Muscle of leg (tissue), 11 donors: ENCODE results near the gene SPN. TPM values are rescaled to one million over a fixed set of nuclear protein-coding genes. Genes with fewer than 3 reads are reported as not detected.

Experiments
- DNase-seq: peaks from one replicate; pipeline ENCODE4 v3.0.0; 2013
- H3K27ac ChIP-seq: one replicate; pipeline ENCODE4 v1.5.1; 2013; ENCODE audit warnings: mild to moderate bottlenecking, low read length, control low read depth
- H3K27me3 ChIP-seq: one replicate; pipeline ENCODE4 v1.6.1; 2013; ENCODE audit warnings: low read length; ENCODE audit not compliant: control insufficient read depth, insufficient read depth
- H3K36me3 ChIP-seq: one replicate; pipeline ENCODE4 v1.6.1; 2013; ENCODE audit warnings: low read length; ENCODE audit not compliant: control insufficient read depth, insufficient read depth
- H3K4me1 ChIP-seq: one replicate; pipeline ENCODE4 v1.6.1; 2013; ENCODE audit warnings: low read length; ENCODE audit not compliant: control insufficient read depth, insufficient read depth
- H3K4me3 ChIP-seq: one replicate; pipeline ENCODE4 v1.5.1; 2013; ENCODE audit warnings: low read length, control low read depth
- H3K9me3 ChIP-seq: replicated peaks from 2 replicates; pipeline ENCODE4 v1.6.1; 2013; ENCODE audit warnings: low read depth, low read length; ENCODE audit not compliant: control insufficient read depth
- WGBS: methylation state at CpG from one replicate; pipeline ENCODE4 v1.1.5; 2013; ENCODE audit warnings: missing lambda C conversion rate; ENCODE audit not compliant: insufficient coverage; 5-methylcytosine and 5-hydroxymethylcytosine counted together
- polyA plus RNA-seq, 8 donors: library from polyadenylated mRNA; unstranded; fragments of 120-200 nt; gene quantifications; one replicate each; pipeline versions ENCODE4 v1.2.1 to v1.2.3, GENCODE V29; 2013; ENCODE audit warnings: inconsistent platforms in 1 of 8, low replicate concordance in 1 of 8; ENCODE audit not compliant: insufficient read length in 8 of 8, insufficient read depth in 1 of 8
- total RNA-seq: library from RNA; stranded (reverse); fragments of 120-200 nt; gene quantifications from one replicate; pipeline ENCODE4 v1.2.4, GENCODE V29; 2013

Gene SPN
- total and polyA plus RNA-seq, 9 donors, result 0.31 to 1.5 (median 1.1) TPM

DNA sequence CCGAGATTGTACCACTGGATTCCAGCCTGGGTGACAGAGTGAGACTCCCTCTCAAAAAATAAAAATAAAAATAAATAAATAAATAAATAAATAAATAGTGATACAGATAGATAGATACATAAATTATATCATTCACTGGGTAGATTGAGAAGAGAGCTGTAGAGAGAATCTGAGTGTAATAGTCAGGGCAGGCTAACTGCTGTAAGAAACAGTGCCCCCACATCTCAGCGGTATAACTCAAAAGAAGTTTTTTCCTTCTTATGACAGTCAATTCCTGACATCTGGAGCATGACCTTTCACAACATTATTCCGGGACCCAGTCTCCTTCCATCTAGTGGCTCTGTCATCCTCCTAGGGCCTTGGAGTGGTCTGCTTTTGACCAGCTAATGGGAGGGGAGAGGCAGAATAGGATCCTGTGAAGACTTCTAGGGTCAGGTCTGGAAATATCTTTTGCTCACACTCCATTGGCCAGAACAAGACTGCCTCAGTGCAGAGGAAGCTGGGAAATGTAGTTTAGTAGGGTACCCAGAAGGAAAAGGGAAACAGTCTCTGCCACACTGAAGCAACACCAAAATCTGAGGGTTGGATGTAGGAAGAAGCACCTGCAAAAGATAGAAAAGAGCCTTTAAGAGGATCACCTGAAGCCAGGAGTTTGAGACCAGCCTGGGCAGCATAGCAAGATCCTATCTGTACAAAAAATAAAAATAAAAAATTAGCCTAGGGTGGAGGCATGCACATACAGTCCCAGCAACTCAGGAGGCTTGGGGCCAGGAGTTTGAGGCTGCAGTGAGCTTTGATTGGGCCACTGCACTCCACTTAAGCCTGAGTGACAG is 13.0 kb downstream of the SPN start:
- H3K27me3 ChIP-seq, result no peaks in the 10 kb centered on the region
- H3K36me3 ChIP-seq, result no peaks in the 10 kb centered on the region
- H3K4me3 ChIP-seq, result no peak overlapping the region
- no CpG with 5 or more reads among the region's 3 CpGs for WGBS
- H3K27ac ChIP-seq, result peak overlapping the region; percentile 47
- H3K4me1 ChIP-seq, result peaks cover 32% of the 10 kb centered on the region
- H3K9me3 ChIP-seq, result no peaks in the 10 kb centered on the region
- peak; percentile 55 for DNase-seq

DNA sequence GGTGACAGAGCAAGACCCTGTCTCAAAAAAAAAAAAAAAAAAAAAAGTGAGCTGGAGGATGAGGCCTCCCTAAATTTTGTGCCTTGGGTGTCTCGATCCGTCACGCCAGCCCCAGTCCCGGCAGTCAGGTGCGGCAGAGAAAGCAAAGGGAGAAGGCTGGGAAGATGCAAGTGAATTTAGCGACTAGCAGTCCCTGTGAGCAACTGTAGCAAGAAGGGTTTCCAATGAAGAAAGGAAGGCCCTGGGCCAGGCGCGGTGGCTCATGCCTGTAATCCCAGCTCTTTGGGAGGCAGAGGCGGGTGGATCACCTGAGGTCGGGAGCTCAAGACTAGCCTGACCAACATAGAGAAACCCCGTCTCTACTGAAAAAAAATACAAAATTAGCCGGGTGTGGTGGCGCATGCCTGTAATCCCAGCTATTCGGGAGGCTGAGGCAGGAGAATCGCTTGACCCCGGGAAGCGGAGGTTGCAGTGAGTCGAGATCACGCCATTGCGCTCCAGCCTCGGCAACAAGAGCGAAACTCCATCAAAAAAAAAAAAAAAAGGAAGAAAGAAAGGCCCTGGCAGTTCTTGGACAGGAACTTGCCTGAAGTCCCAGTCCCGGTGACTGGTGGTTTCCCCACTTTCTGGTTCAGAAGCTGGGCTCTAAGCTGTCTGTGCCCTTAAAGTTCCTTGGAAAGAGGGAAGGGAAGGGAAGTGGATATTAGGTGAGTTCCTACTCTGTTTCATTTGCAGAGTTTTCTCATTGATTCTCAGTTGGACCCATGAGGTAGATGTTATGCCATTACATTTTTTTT is 14.1 kb downstream of the SPN start:
- no peaks in the 10 kb centered on the region for H3K36me3 ChIP-seq

GRCh38 chr16:29678691-29679267 is 15.7 kb downstream of the SPN start, which contains the start of gene QPRT:
Gene QPRT (plus strand): TSS chr16:29679180. CDS start chr16:29679198, 18 bp downstream.
- Histone ChIP-seq H3K27me3 (no peaks in the 10 kb centered on the region), H3K4me3 (peak within 1 kb of the TSS; percentile 62), H3K9me3 (no peaks in the 10 kb centered on the region), H3K4me1 (peaks cover 27% of the 10 kb centered on the region), H3K27ac (peak within 1 kb of the TSS; percentile 94), H3K36me3 (peaks cover 5% of the 10 kb centered on the region)
- peak; percentile 92 for DNase-seq
- WGBS, result 0% methylated on average over 2 of the region's 5 CpGs

More for the DNA sequence above, 14.1 kb downstream of the SPN start:
- DNase-seq, result no peak
- Histone ChIP-seq H3K4me3 (no peak overlapping the region), H3K4me1 (peaks cover 32% of the 10 kb centered on the region), H3K27me3 (no peaks in the 10 kb centered on the region), H3K9me3 (no peaks in the 10 kb centered on the region), H3K27ac (no peak overlapping the region)
- WGBS, result 92% methylated on average over 18 of the region's 23 CpGs

GRCh38 chr16:29680180-29680598 is 17.1 kb downstream of the SPN start:
- peaks cover 7% of the 10 kb centered on the region for H3K36me3 ChIP-seq
- H3K4me3 ChIP-seq, result peak overlapping the region; percentile 62
- H3K27ac ChIP-seq, result no peak overlapping the region
- H3K4me1 ChIP-seq, result peaks cover 18% of the 10 kb centered on the region
- H3K9me3 ChIP-seq, result no peaks in the 10 kb centered on the region
- H3K27me3 ChIP-seq, result no peaks in the 10 kb centered on the region
- 83% methylated on average over 4 of the region's 10 CpGs for WGBS
- DNase-seq, result no peak

GRCh38 chr16:29683543-29684090 is 20.6 kb downstream of the SPN start:
- H3K4me1 ChIP-seq, result peaks cover 14% of the 10 kb centered on the region
- H3K27me3 ChIP-seq, result no peaks in the 10 kb centered on the region
- 91% methylated on average over 9 of the region's 9 CpGs for WGBS
- peaks cover 21% of the 10 kb centered on the region for H3K36me3 ChIP-seq
- no peaks in the 10 kb centered on the region for H3K9me3 ChIP-seq
- no peak overlapping the region for H3K4me3 ChIP-seq
- no peak for DNase-seq
- H3K27ac ChIP-seq, result no peak overlapping the region

DNA sequence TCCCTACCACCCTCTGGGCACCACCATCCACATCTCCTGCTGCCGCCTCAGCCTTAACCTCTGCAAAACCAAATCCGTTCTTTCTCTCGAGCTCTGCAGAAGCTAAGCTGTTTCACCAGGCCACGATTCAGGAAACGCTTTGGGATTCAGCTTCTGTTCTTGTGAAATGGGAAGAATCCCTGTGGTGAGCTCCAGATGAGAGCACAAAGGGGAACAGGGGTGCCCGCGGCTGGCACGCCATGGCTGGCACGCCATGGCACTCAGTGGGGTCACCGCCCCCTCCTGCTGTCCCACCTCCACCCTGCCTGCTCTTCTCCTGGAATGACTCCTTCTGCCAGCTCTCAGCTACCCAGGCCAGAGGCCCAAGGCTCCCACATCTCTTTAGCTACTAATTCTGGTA is 21.6 kb downstream of the SPN start:
- H3K4me1 ChIP-seq, result peaks cover 5% of the 10 kb centered on the region
- no peaks in the 10 kb centered on the region for H3K9me3 ChIP-seq
- DNase-seq, result no peak
- WGBS, result 87% methylated on average over 6 of the region's 10 CpGs
- H3K36me3 ChIP-seq, result peaks cover 21% of the 10 kb centered on the region
- H3K27me3 ChIP-seq, result no peaks in the 10 kb centered on the region
- H3K4me3 ChIP-seq, result no peak overlapping the region
- H3K27ac ChIP-seq, result no peak overlapping the region

DNA sequence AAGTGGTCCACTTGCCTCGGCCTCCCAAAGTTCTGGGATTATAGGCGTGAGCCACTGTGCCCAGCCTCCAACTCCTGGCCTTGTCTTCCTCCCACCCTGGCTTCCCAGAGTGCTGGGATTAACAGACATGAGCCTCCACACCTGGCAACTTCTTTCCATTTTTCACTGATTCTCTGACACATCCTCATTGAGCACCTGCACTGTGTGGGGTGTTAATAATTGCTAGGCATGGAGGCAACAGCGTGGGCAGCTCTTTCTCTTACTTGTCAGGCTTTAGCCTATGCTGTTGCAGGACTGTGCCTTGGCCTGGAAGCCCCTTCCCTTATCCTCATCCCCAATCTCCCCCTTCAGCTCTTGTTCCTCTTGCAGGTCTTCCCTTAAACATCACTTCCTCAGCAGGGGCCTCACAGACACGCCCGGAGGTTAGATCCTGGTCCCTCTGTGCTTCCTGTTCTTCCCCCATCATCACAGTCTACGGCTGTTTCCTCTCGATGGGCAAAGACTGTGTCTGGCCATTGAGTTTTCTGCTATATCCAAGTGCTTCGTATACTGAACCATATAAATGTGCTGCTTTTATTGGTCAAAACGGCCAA is 23.8 kb downstream of the SPN start:
- no peaks in the 10 kb centered on the region for H3K4me1 ChIP-seq
- WGBS, result 63% methylated on average over 8 of the region's 9 CpGs
- H3K4me3 ChIP-seq, result no peak overlapping the region
- DNase-seq, result no peak
- H3K36me3 ChIP-seq, result peaks cover 21% of the 10 kb centered on the region
- H3K9me3 ChIP-seq, result no peaks in the 10 kb centered on the region
- no peaks in the 10 kb centered on the region for H3K27me3 ChIP-seq
- H3K27ac ChIP-seq, result no peak overlapping the region

DNA sequence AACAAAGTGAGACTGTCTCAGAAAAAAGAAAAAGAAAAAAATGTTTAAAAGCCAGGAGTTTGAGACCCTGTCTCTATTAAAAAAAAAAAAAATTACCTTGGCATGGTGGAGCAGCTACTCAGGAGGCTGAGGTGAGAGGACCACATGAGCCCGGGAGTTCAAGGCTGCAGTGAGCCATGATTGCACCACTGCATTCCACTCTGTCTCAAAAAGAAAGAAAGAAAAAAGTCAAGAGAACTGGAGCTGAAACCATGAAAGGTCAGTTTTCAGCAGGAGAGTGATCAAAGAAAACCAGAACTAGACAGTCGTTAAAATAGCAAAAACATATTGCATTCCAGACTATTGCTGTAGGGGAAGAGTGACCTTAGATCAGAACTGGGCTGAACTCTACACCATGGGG is 24.7 kb downstream of the SPN start:
- DNase-seq, result no peak
- Histone ChIP-seq H3K36me3 (peaks cover 21% of the 10 kb centered on the region), H3K4me3 (no peak overlapping the region), H3K27ac (no peak overlapping the region), H3K4me1 (no peaks in the 10 kb centered on the region), H3K9me3 (no peaks in the 10 kb centered on the region), H3K27me3 (no peaks in the 10 kb centered on the region)
- no CpG with 5 or more reads among the region's 2 CpGs for WGBS

- WGBS, result 80% methylated on average over 4 of the region's 5 CpGs
- H3K4me3 ChIP-seq, result no peak overlapping the region
- H3K9me3 ChIP-seq, result no peaks in the 10 kb centered on the region
- H3K27me3 ChIP-seq, result no peaks in the 10 kb centered on the region
- DNase-seq, result no peak
- H3K27ac ChIP-seq, result no peak overlapping the region
- H3K4me1 ChIP-seq, result no peaks in the 10 kb centered on the region
- H3K36me3 ChIP-seq, result peaks cover 21% of the 10 kb centered on the region
Measured at GRCh38 chr16:29688172-29688571, 25.1 kb downstream of the SPN start.
